Breast epithelium (tissue), 4 donors: ENCODE results near the gene SLC43A2. TPM values are rescaled to one million over a fixed set of nuclear protein-coding genes. Genes with fewer than 3 reads are reported as not detected.
"Not testable (repeated sequence)": the region's sequence is repeated elsewhere in the genome, so short reads cannot be mapped to it uniquely, and the experiment has no call there.

Experiments used
- DNase-seq, 2 donors: peaks; one replicate each; pipeline ENCODE4 v3.0.0-alpha.2; 2019; ENCODE audit warnings: low spot score in 2 of 2
- H3K27ac ChIP-seq, 2 donors: fragments of 200-600 bp; sonication (generic) in 1 of 2; one replicate each; pipeline ENCODE4 v1.5.1; 2016 to 2019; ENCODE audit warnings: mild to moderate bottlenecking in 1 of 2
- H3K27me3 ChIP-seq, 2 donors: fragments of 200-600 bp; sonication (generic) in 1 of 2; one replicate each; pipeline versions ENCODE4 v1.5.1 to v1.6.0; 2017 to 2019; ENCODE audit warnings: control low read depth in 1 of 2, mild to moderate bottlenecking in 1 of 2
- H3K36me3 ChIP-seq: fragments of 200-600 bp; one replicate; pipeline ENCODE4 v1.5.1; 2019
- H3K4me1 ChIP-seq, 2 donors: fragments of 200-600 bp; sonication (generic); one replicate each; pipeline ENCODE4 v1.5.1; 2016 to 2019; ENCODE audit warnings: control low read depth in 1 of 2
- H3K4me3 ChIP-seq, 3 donors: fragments of 200-600 bp; sonication (generic); 1 replicate in 2 of 3; 2 replicates in 1 of 3; pipeline ENCODE4 v1.5.1; 2016 to 2019; ENCODE audit warnings: mild to moderate bottlenecking in 3 of 3, moderate library complexity in 2 of 3
- H3K9me3 ChIP-seq, 2 donors: fragments of 200-600 bp; sonication (generic) in 1 of 2; one replicate each; pipeline ENCODE4 v1.5.1; 2016 to 2019; ENCODE audit warnings: control low read depth in 1 of 2
- POLR2A ChIP-seq: fragments of 450-650 bp; IDR thresholded peaks from one replicate; pipeline ENCODE4 v1.6.1; 2016; ENCODE audit warnings: antibody characterized with exemption, mild to moderate bottlenecking, moderate library complexity
- POLR2AphosphoS5 ChIP-seq, 3 donors: sonication (generic); formaldehyde crosslinking; IDR thresholded peaks; one replicate each; pipeline ENCODE4 v1.6.1; 2017; ENCODE audit warnings: antibody characterized with exemption in 3 of 3
- intact Hi-C: fragments of 100-400 bp; cut with DNase I; formaldehyde crosslinking; loops from one replicate; pipeline ENCODE4 v1.15.1; 2023; ENCODE audit warnings: low total_unique reads
- total RNA-seq, 3 donors: library from RNA; depleted of rRNA; stranded (reverse); fragments of >200 nt; gene quantifications; one replicate each; pipeline ENCODE4 v1.1.0, GENCODE V29; 2016
- TF ChIP-seq, protein P1 (sequence below), 3 donors: fragments of 450-650 bp; IDR thresholded peaks; one replicate each; pipeline ENCODE4 v1.5.1; 2016 to 2017; ENCODE audit warnings: antibody characterized with exemption in 3 of 3, mild to moderate bottlenecking in 3 of 3, moderate library complexity in 3 of 3

The SLC43A2 gene
- total RNA-seq, 3 donors from 2014 or later = 13.8 to 18.9 (median 14.9) TPM

DNA sequence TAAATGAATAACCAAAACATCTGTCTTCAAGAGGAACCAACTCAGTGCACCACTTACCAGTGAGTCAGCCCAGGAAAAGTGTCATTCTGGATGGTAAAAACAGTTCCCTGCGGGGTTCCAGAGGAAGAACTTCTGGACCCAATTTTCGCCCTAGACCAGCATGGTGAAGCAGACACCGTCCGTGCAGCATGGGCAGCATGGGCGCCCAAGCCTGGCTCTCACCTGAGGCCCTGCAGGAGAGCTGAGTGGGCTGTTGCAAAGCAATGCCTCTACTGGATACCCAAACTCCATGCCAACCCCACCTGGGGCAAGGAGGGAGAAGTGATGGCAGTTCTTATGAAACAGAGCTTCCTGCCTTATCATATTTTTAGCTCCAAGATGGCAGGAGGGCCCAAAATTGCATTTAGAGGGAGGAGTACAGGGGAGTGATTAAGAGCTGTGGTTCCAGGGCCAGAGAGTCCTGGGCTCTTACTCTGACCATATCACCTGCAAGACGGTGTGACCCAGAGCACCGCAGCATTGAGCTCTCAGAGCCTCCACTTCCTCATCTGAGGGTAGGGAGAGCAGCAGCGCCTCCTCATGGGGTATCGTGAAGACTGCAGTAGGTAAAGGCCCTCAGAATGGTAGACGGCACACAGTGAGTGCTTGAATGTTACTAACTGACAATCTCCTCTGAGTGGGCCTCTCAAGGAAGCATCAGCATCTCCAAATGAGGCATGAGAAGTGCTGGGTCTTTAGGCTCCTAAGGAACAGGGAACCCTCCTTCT lies 95.6 kb downstream of the SLC43A2 start:
- no peak for DNase-seq
- peaks cover 7% of the 10 kb centered on the region for H3K36me3 ChIP-seq
- intact Hi-C loops = no loop called here

GRCh38 chr17:1529863-1530262 lies 98.8 kb downstream of the SLC43A2 start:
- H3K36me3 ChIP-seq = peaks cover 7% of the 10 kb centered on the region
- H3K4me1 ChIP-seq = no peaks in the 10 kb centered on the region
- no peak for TF ChIP-seq POLR2AphosphoS5 (IDR thresholded peaks at IDR 0.05)
- no peak overlapping the region for H3K4me3 ChIP-seq
- DNase-seq = no peak
- H3K27me3 ChIP-seq = no peaks in the 10 kb centered on the region
- intact Hi-C loops = no loop called here
- no peaks in the 10 kb centered on the region for H3K9me3 ChIP-seq
- H3K27ac ChIP-seq = no peak overlapping the region

More for the DNA sequence above, 95.6 kb downstream of the SLC43A2 start:
- Histone ChIP-seq H3K4me1 (no peaks in the 10 kb centered on the region), H3K27ac (no peak overlapping the region), H3K9me3 (no peaks in the 10 kb centered on the region), H3K27me3 (no peaks in the 10 kb centered on the region), H3K4me3 (no peak overlapping the region)
- no peak for TF ChIP-seq POLR2AphosphoS5 (IDR thresholded peaks at IDR 0.05)
- TF ChIP-seq, protein P1, sequence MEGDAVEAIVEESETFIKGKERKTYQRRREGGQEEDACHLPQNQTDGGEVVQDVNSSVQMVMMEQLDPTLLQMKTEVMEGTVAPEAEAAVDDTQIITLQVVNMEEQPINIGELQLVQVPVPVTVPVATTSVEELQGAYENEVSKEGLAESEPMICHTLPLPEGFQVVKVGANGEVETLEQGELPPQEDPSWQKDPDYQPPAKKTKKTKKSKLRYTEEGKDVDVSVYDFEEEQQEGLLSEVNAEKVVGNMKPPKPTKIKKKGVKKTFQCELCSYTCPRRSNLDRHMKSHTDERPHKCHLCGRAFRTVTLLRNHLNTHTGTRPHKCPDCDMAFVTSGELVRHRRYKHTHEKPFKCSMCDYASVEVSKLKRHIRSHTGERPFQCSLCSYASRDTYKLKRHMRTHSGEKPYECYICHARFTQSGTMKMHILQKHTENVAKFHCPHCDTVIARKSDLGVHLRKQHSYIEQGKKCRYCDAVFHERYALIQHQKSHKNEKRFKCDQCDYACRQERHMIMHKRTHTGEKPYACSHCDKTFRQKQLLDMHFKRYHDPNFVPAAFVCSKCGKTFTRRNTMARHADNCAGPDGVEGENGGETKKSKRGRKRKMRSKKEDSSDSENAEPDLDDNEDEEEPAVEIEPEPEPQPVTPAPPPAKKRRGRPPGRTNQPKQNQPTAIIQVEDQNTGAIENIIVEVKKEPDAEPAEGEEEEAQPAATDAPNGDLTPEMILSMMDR (IDR thresholded peaks at IDR 0.05) = no peak
- TF ChIP-seq POLR2A = no peak

- intact Hi-C loops = not testable (repeated sequence)
Measured at GRCh38 chr17:1526876-1527275, 101.8 kb downstream of the SLC43A2 start.

DNA sequence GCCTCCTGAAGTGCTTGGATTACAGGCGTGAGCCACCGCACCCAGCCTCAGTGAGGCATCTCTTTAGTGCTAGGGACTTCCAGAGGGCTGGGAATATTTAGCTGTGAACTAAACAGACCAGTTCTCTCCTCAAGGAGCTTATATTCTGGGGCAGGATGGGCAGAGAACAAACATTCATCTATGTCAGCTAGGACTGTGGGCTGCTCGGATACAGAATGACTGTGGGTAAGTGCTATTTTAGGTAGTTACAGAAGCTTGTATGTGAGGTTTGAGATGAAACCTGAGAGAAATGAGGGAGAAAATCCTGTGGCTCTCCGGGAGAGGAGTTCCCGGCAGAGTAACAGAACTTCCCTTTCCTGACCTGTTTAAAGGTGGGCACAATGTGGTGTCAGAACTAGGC lies 106.0 kb downstream of the SLC43A2 start:
- no peak for DNase-seq
- TF ChIP-seq, protein P1 (IDR thresholded peaks at IDR 0.05) = no peak
- TF ChIP-seq POLR2A = no peak
- no peak for TF ChIP-seq POLR2AphosphoS5 (IDR thresholded peaks at IDR 0.05)
- Histone ChIP-seq H3K9me3 (no peaks in the 10 kb centered on the region), H3K36me3 (no peaks in the 10 kb centered on the region), H3K4me3 (no peak overlapping the region), H3K27me3 (no peaks in the 10 kb centered on the region), H3K27ac (no peak overlapping the region), H3K4me1 (no peaks in the 10 kb centered on the region)
- intact Hi-C loops = no loop called here

More at GRCh38 chr17:1526876-1527275, 101.8 kb downstream of the SLC43A2 start:
- not testable (repeated sequence) for H3K27ac ChIP-seq, DNase-seq, H3K36me3 ChIP-seq, H3K4me3 ChIP-seq, H3K9me3 ChIP-seq, H3K27me3 ChIP-seq, H3K4me1 ChIP-seq

- Histone ChIP-seq H3K36me3 (no peaks in the 10 kb centered on the region), H3K27me3 (no peaks in the 10 kb centered on the region), H3K4me3 (no peak overlapping the region), H3K27ac (no peak overlapping the region), H3K4me1 (no peaks in the 10 kb centered on the region), H3K9me3 (no peaks in the 10 kb centered on the region)
- intact Hi-C loops = no loop called here
- TF ChIP-seq POLR2A (no peak), POLR2AphosphoS5 (IDR thresholded peaks at IDR 0.05) (no peak)
- TF ChIP-seq, protein P1 (IDR thresholded peaks at IDR 0.05) = no peak
- no peak for DNase-seq
Measured at GRCh38 chr17:1521086-1521640, 107.5 kb downstream of the SLC43A2 start.

DNA sequence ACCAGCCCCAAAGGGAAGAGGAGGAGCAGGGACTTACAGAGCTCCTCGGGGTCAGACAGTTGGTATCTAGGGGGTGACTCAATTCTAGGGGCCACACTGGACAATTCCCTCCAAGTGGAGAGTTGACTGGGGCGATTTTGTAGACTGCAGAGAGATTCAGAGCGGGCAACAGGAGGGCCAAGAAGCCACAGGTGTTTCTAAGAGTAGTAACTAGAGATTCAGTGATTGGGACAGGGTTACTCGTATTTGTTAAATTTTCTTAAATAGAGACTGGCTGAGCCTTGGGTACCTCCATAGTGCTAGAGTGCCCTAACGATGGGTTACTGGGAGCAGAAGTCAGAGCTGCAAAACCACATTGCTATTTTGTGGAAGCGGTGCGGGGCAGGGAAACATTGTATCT lies 109.0 kb downstream of the SLC43A2 start:
- H3K36me3 ChIP-seq = no peaks in the 10 kb centered on the region
- peaks cover 0 to 10% of the 10 kb centered on the region in 2 donors for H3K4me1 ChIP-seq

More for the DNA sequence above, 109.0 kb downstream of the SLC43A2 start:
- TF ChIP-seq POLR2AphosphoS5 (IDR thresholded peaks at IDR 0.05) (no peak), POLR2A (no peak)
- TF ChIP-seq, protein P1 (IDR thresholded peaks at IDR 0.05) = no peak
- intact Hi-C loops = loop anchor here (10.0 kb wide), 2 partner anchors 155 to 245 kb away; partner anchors contain the start of genes BHLHA9 and TRARG1
- no peak for DNase-seq
- H3K27me3 ChIP-seq = no peaks in the 10 kb centered on the region
- no peak overlapping the region for H3K4me3 ChIP-seq
- H3K27ac ChIP-seq = no peak overlapping the region
- H3K9me3 ChIP-seq = no peaks in the 10 kb centered on the region
